HG02981 (cell line): ENCODE measurements around the gene CDH9.

Experiments used
- ATAC-seq: cut with Tn5 transposase; IDR thresholded peaks from one replicate; pipeline ENCODE4 v1.9.1; 2021; ENCODE audit warnings: mild to moderate bottlenecking, moderate library complexity; ENCODE audit not compliant: unreplicated experiment

Gene CDH9

GRCh38 chr5:27038476-27038875 lies at the start of gene CDH9:
Gene CDH9 (minus strand): TSS chr5:27038586. CDS start chr5:26988333, 50,253 bp downstream.
- ATAC-seq = no peak

GRCh38 chr5:27087747-27088146 lies 49.4 kb upstream of the CDH9 start:
- no peak for ATAC-seq

- no peak for ATAC-seq
Observed at GRCh38 chr5:27083449-27084415, 45.3 kb upstream of the CDH9 start.

GRCh38 chr5:27080147-27080546 lies 41.8 kb upstream of the CDH9 start:
- no peak for ATAC-seq

GRCh38 chr5:27062451-27062850 lies 24.1 kb upstream of the CDH9 start:
- no peak for ATAC-seq

GRCh38 chr5:27048510-27048909 lies 10.1 kb upstream of the CDH9 start:
- ATAC-seq = no peak

- no peak for ATAC-seq
Observed at GRCh38 chr5:27041372-27041771, 3.0 kb upstream of the CDH9 start.

GRCh38 chr5:27034565-27034964 lies 3.8 kb downstream of the CDH9 start:
- ATAC-seq = no peak

- no peak for ATAC-seq
Observed at GRCh38 chr5:27026801-27027200, 11.6 kb downstream of the CDH9 start.

GRCh38 chr5:27026063-27026462 lies 12.3 kb downstream of the CDH9 start:
- ATAC-seq = no peak

GRCh38 chr5:27021471-27021870 lies 16.9 kb downstream of the CDH9 start:
- ATAC-seq = no peak

- ATAC-seq = no peak
Observed at GRCh38 chr5:27020973-27021372, 17.4 kb downstream of the CDH9 start.

- ATAC-seq = no peak
Observed at GRCh38 chr5:27015758-27016157, 22.6 kb downstream of the CDH9 start.

- ATAC-seq = no peak
Observed at GRCh38 chr5:27011274-27011673, 27.1 kb downstream of the CDH9 start.

- ATAC-seq = no peak
Observed at GRCh38 chr5:27010646-27011045, 27.7 kb downstream of the CDH9 start.

- ATAC-seq = no peak
Observed at GRCh38 chr5:27009540-27009915, 28.9 kb downstream of the CDH9 start.

- ATAC-seq = no peak
Observed at GRCh38 chr5:27008604-27009539, 29.5 kb downstream of the CDH9 start.

GRCh38 chr5:27007121-27007520 lies 31.3 kb downstream of the CDH9 start:
- no peak for ATAC-seq

GRCh38 chr5:26986985-26987384 lies 51.4 kb downstream of the CDH9 start:
- ATAC-seq = no peak

GRCh38 chr5:26981750-26982149 lies 56.6 kb downstream of the CDH9 start:
- ATAC-seq = no peak

GRCh38 chr5:26959290-26959689 lies 79.1 kb downstream of the CDH9 start:
- ATAC-seq = no peak

GRCh38 chr5:26955161-26955560 lies 83.2 kb downstream of the CDH9 start:
- ATAC-seq = no peak
